ENCODE results near the gene ENPP1.

The ENPP1 gene

GRCh38 chr6:131832363-131832762 lies 24.5 kb downstream of the ENPP1 start:
- H3K27ac ChIP-seq (ENCODE audit: low read depth, low read length): no peak overlapping the region
- no peaks in the 10 kb centered on the region for H3K27me3 ChIP-seq (ENCODE audit: control insufficient read depth in 1 of 2, insufficient read depth in 2 of 2, low read length in 2 of 2)
- no peaks in the 10 kb centered on the region for H3K36me3 ChIP-seq (ENCODE audit: insufficient read depth, low read length)
- H3K4me1 ChIP-seq (ENCODE audit: insufficient read depth, low read length): no peaks in the 10 kb centered on the region
- H3K9me3 ChIP-seq (ENCODE audit: low read length): no peaks in the 10 kb centered on the region
- no peak overlapping the region for H3K4me3 ChIP-seq (ENCODE audit: low read depth in 1 of 2, low read length in 2 of 2)
- H3K9ac ChIP-seq (ENCODE audit: low read length): no peak overlapping the region

- Histone ChIP-seq H3K4me3 (ENCODE audit: low read depth in 1 of 2, low read length in 2 of 2) (no peak overlapping the region), H3K27me3 (ENCODE audit: control insufficient read depth in 1 of 2, insufficient read depth in 2 of 2, low read length in 2 of 2) (no peaks in the 10 kb centered on the region), H3K9me3 (ENCODE audit: low read length) (no peaks in the 10 kb centered on the region), H3K4me1 (ENCODE audit: insufficient read depth, low read length) (no peaks in the 10 kb centered on the region), H3K27ac (ENCODE audit: low read depth, low read length) (no peak overlapping the region), H3K36me3 (ENCODE audit: insufficient read depth, low read length) (no peaks in the 10 kb centered on the region), H3K9ac (ENCODE audit: low read length) (no peak overlapping the region)
These were observed 30.2 kb downstream of the ENPP1 start for GRCh38 chr6:131838051-131838450.

GRCh38 chr6:131839388-131839787 lies 31.6 kb downstream of the ENPP1 start:
- H3K9ac ChIP-seq (ENCODE audit: low read length): no peak overlapping the region
- no peak overlapping the region for H3K27ac ChIP-seq (ENCODE audit: low read depth, low read length)
- H3K4me3 ChIP-seq (ENCODE audit: low read depth in 1 of 2, low read length in 2 of 2): no peak overlapping the region
- no peaks in the 10 kb centered on the region for H3K9me3 ChIP-seq (ENCODE audit: low read length)
- no peaks in the 10 kb centered on the region for H3K4me1 ChIP-seq (ENCODE audit: insufficient read depth, low read length)
- no peaks in the 10 kb centered on the region for H3K27me3 ChIP-seq (ENCODE audit: control insufficient read depth in 1 of 2, insufficient read depth in 2 of 2, low read length in 2 of 2)
- no peaks in the 10 kb centered on the region for H3K36me3 ChIP-seq (ENCODE audit: insufficient read depth, low read length)

- Histone ChIP-seq H3K9ac (ENCODE audit: low read length) (no peak overlapping the region), H3K4me3 (ENCODE audit: low read depth in 1 of 2, low read length in 2 of 2) (no peak overlapping the region), H3K9me3 (ENCODE audit: low read length) (no peaks in the 10 kb centered on the region), H3K4me1 (ENCODE audit: insufficient read depth, low read length) (no peaks in the 10 kb centered on the region), H3K27ac (ENCODE audit: low read depth, low read length) (no peak overlapping the region), H3K27me3 (ENCODE audit: control insufficient read depth in 1 of 2, insufficient read depth in 2 of 2, low read length in 2 of 2) (no peaks in the 10 kb centered on the region), H3K36me3 (ENCODE audit: insufficient read depth, low read length) (no peaks in the 10 kb centered on the region)
These were observed 32.6 kb downstream of the ENPP1 start for GRCh38 chr6:131840441-131840840.

GRCh38 chr6:131840936-131841583 lies 33.2 kb downstream of the ENPP1 start:
- H3K4me1 ChIP-seq (ENCODE audit: insufficient read depth, low read length): no peaks in the 10 kb centered on the region
- H3K9ac ChIP-seq (ENCODE audit: low read length): no peak overlapping the region
- H3K27ac ChIP-seq (ENCODE audit: low read depth, low read length): no peak overlapping the region
- no peaks in the 10 kb centered on the region for H3K36me3 ChIP-seq (ENCODE audit: insufficient read depth, low read length)
- H3K27me3 ChIP-seq (ENCODE audit: control insufficient read depth in 1 of 2, insufficient read depth in 2 of 2, low read length in 2 of 2): no peaks in the 10 kb centered on the region
- H3K4me3 ChIP-seq (ENCODE audit: low read depth in 1 of 2, low read length in 2 of 2): no peak overlapping the region
- H3K9me3 ChIP-seq (ENCODE audit: low read length): no peaks in the 10 kb centered on the region

GRCh38 chr6:131843768-131844167 lies 35.9 kb downstream of the ENPP1 start:
- Histone ChIP-seq H3K9me3 (ENCODE audit: low read length) (no peaks in the 10 kb centered on the region), H3K9ac (ENCODE audit: low read length) (no peak overlapping the region), H3K4me1 (ENCODE audit: insufficient read depth, low read length) (no peaks in the 10 kb centered on the region), H3K27me3 (ENCODE audit: control insufficient read depth in 1 of 2, insufficient read depth in 2 of 2, low read length in 2 of 2) (no peaks in the 10 kb centered on the region), H3K4me3 (ENCODE audit: low read depth in 1 of 2, low read length in 2 of 2) (no peak overlapping the region), H3K27ac (ENCODE audit: low read depth, low read length) (no peak overlapping the region), H3K36me3 (ENCODE audit: insufficient read depth, low read length) (no peaks in the 10 kb centered on the region)

GRCh38 chr6:131844243-131844841 lies 36.5 kb downstream of the ENPP1 start:
- Histone ChIP-seq H3K27ac (ENCODE audit: low read depth, low read length) (no peak overlapping the region), H3K4me1 (ENCODE audit: insufficient read depth, low read length) (no peaks in the 10 kb centered on the region), H3K36me3 (ENCODE audit: insufficient read depth, low read length) (no peaks in the 10 kb centered on the region), H3K27me3 (ENCODE audit: control insufficient read depth in 1 of 2, insufficient read depth in 2 of 2, low read length in 2 of 2) (no peaks in the 10 kb centered on the region), H3K9me3 (ENCODE audit: low read length) (no peaks in the 10 kb centered on the region), H3K9ac (ENCODE audit: low read length) (no peak overlapping the region), H3K4me3 (ENCODE audit: low read depth in 1 of 2, low read length in 2 of 2) (no peak overlapping the region)

GRCh38 chr6:131846023-131846663 lies 38.3 kb downstream of the ENPP1 start:
- Histone ChIP-seq H3K4me3 (ENCODE audit: low read depth in 1 of 2, low read length in 2 of 2) (no peak overlapping the region), H3K27me3 (ENCODE audit: control insufficient read depth in 1 of 2, insufficient read depth in 2 of 2, low read length in 2 of 2) (no peaks in the 10 kb centered on the region), H3K4me1 (ENCODE audit: insufficient read depth, low read length) (no peaks in the 10 kb centered on the region), H3K9ac (ENCODE audit: low read length) (no peak overlapping the region), H3K36me3 (ENCODE audit: insufficient read depth, low read length) (no peaks in the 10 kb centered on the region), H3K9me3 (ENCODE audit: low read length) (no peaks in the 10 kb centered on the region), H3K27ac (ENCODE audit: low read depth, low read length) (no peak overlapping the region)

- Histone ChIP-seq H3K4me3 (ENCODE audit: low read depth in 1 of 2, low read length in 2 of 2) (no peak overlapping the region), H3K9ac (ENCODE audit: low read length) (no peak overlapping the region)
These were observed 39.1 kb downstream of the ENPP1 start for GRCh38 chr6:131846905-131847304.

GRCh38 chr6:131849799-131850198 lies 42.0 kb downstream of the ENPP1 start:
- H3K9me3 ChIP-seq (ENCODE audit: low read length): no peaks in the 10 kb centered on the region
- H3K36me3 ChIP-seq (ENCODE audit: insufficient read depth, low read length): no peaks in the 10 kb centered on the region
- H3K4me3 ChIP-seq (ENCODE audit: low read depth in 1 of 2, low read length in 2 of 2): no peak overlapping the region
- no peaks in the 10 kb centered on the region for H3K27me3 ChIP-seq (ENCODE audit: control insufficient read depth in 1 of 2, insufficient read depth in 2 of 2, low read length in 2 of 2)
- no peak overlapping the region for H3K9ac ChIP-seq (ENCODE audit: low read length)
- H3K27ac ChIP-seq (ENCODE audit: low read depth, low read length): no peak overlapping the region
- H3K4me1 ChIP-seq (ENCODE audit: insufficient read depth, low read length): no peaks in the 10 kb centered on the region

More at GRCh38 chr6:131846905-131847304, 39.1 kb downstream of the ENPP1 start:
- Histone ChIP-seq H3K4me1 (ENCODE audit: insufficient read depth, low read length) (no peaks in the 10 kb centered on the region), H3K27me3 (ENCODE audit: control insufficient read depth in 1 of 2, insufficient read depth in 2 of 2, low read length in 2 of 2) (no peaks in the 10 kb centered on the region), H3K36me3 (ENCODE audit: insufficient read depth, low read length) (no peaks in the 10 kb centered on the region), H3K9me3 (ENCODE audit: low read length) (no peaks in the 10 kb centered on the region), H3K27ac (ENCODE audit: low read depth, low read length) (no peak overlapping the region)

GRCh38 chr6:131851049-131851769 lies 43.4 kb downstream of the ENPP1 start:
- no peaks in the 10 kb centered on the region for H3K27me3 ChIP-seq (ENCODE audit: control insufficient read depth in 1 of 2, insufficient read depth in 2 of 2, low read length in 2 of 2)
- no peak overlapping the region for H3K4me3 ChIP-seq (ENCODE audit: low read depth in 1 of 2, low read length in 2 of 2)
- H3K27ac ChIP-seq (ENCODE audit: low read depth, low read length): no peak overlapping the region
- no peaks in the 10 kb centered on the region for H3K36me3 ChIP-seq (ENCODE audit: insufficient read depth, low read length)
- no peaks in the 10 kb centered on the region for H3K4me1 ChIP-seq (ENCODE audit: insufficient read depth, low read length)
- no peak overlapping the region for H3K9ac ChIP-seq (ENCODE audit: low read length)
- no peaks in the 10 kb centered on the region for H3K9me3 ChIP-seq (ENCODE audit: low read length)

Data from muscle layer of colon (tissue), 2 donors.